GM10266 (cell line): ENCODE measurements around the gene CREBBP.

Experiments
- DNase-seq: peaks from one replicate; pipeline ENCODE4 v3.0.0; 2012; ENCODE audit errors: extremely low spot score
- CTCF ChIP-seq: IDR thresholded peaks from 2 replicates; pipeline ENCODE4 v1.5.1; 2012; ENCODE audit warnings: mild to moderate bottlenecking, low read depth; ENCODE audit not compliant: control insufficient read depth, insufficient read depth; ENCODE audit errors: missing control alignments

The CREBBP gene

GRCh38 chr16:3755249-3755648, 125.3 kb downstream of the CREBBP start:
- no peak for DNase-seq
- TF ChIP-seq CTCF, result no peak

- no peak for DNase-seq
- TF ChIP-seq CTCF, result no peak
These were observed 125.7 kb downstream of the CREBBP start for GRCh38 chr16:3754772-3755171.

- DNase-seq, result no peak
- TF ChIP-seq CTCF, result no peak
These were observed 126.3 kb downstream of the CREBBP start for GRCh38 chr16:3754081-3754703.

- TF ChIP-seq CTCF, result no peak
- DNase-seq, result no peak
These were observed 127.5 kb downstream of the CREBBP start for GRCh38 chr16:3752984-3753383.

- no peak for TF ChIP-seq CTCF
- no peak for DNase-seq
These were observed 128.6 kb downstream of the CREBBP start for GRCh38 chr16:3751878-3752277.

GRCh38 chr16:3748307-3748706, 132.2 kb downstream of the CREBBP start:
- DNase-seq, result no peak
- TF ChIP-seq CTCF, result no peak

- DNase-seq, result no peak
- TF ChIP-seq CTCF, result no peak
These were observed 134.7 kb downstream of the CREBBP start for GRCh38 chr16:3745751-3746355.
